DMS79 treated with DMSO at 0.1 percent for 48 hours (cell line): ENCODE data around the gene STARD8.
"Not testable (repeated sequence)": the region's sequence is repeated elsewhere in the genome, so short reads cannot be mapped to it uniquely, and the experiment has no call there.

Experiments
- DNase-seq: peaks from one replicate; lab custom pipeline; 2025; lab: John Stamatoyannopoulos, UW

The STARD8 gene

GRCh38 chrX:68659786-68660185 is 12.3 kb downstream of the STARD8 start:
- no peak for DNase-seq

GRCh38 chrX:68660746-68661145 is 13.3 kb downstream of the STARD8 start:
- no peak for DNase-seq

GRCh38 chrX:68665502-68665901 is 18.0 kb downstream of the STARD8 start:
- no peak for DNase-seq

GRCh38 chrX:68666580-68666979 is 19.1 kb downstream of the STARD8 start:
- no peak for DNase-seq

GRCh38 chrX:68669094-68669860 is 21.8 kb downstream of the STARD8 start:
- DNase-seq, result no peak

- DNase-seq, result no peak
Measured at GRCh38 chrX:68669871-68670270, 22.4 kb downstream of the STARD8 start.

- DNase-seq, result no peak
Measured at GRCh38 chrX:68671221-68671620, 23.8 kb downstream of the STARD8 start.

GRCh38 chrX:68672581-68673318 is 25.3 kb downstream of the STARD8 start:
- DNase-seq, result no peak

- no peak for DNase-seq
Measured at GRCh38 chrX:68675571-68675970, 28.1 kb downstream of the STARD8 start.

- DNase-seq, result no peak
Measured at GRCh38 chrX:68676335-68676734, 28.9 kb downstream of the STARD8 start.

GRCh38 chrX:68677998-68678397 is 30.5 kb downstream of the STARD8 start:
- no peak for DNase-seq

- DNase-seq, result no peak
Measured at GRCh38 chrX:68681443-68681941, 34.0 kb downstream of the STARD8 start.

GRCh38 chrX:68682790-68683189 is 35.3 kb downstream of the STARD8 start:
- no peak for DNase-seq

GRCh38 chrX:68683580-68683979 is 36.1 kb downstream of the STARD8 start:
- DNase-seq, result no peak

GRCh38 chrX:68684291-68684918 is 36.9 kb downstream of the STARD8 start:
- no peak for DNase-seq

GRCh38 chrX:68684919-68685304 is 37.4 kb downstream of the STARD8 start:
- no peak for DNase-seq

- no peak for DNase-seq
Measured at GRCh38 chrX:68685685-68686084, 38.2 kb downstream of the STARD8 start.

- no peak for DNase-seq
Measured at GRCh38 chrX:68686097-68686977, 38.9 kb downstream of the STARD8 start.

GRCh38 chrX:68688931-68689330 is 41.5 kb downstream of the STARD8 start:
- not testable (repeated sequence) for DNase-seq

GRCh38 chrX:68690936-68691501 is 43.6 kb downstream of the STARD8 start:
- no peak for DNase-seq

- DNase-seq, result no peak
Measured at GRCh38 chrX:68691921-68692320, 44.5 kb downstream of the STARD8 start.
